Measurements from ENCODE around the gene DARS1.

GRCh38 chr2:135947483-135947882, 37.9 kb downstream of the DARS1 start:
- no peak for TF ChIP-seq CTCF (IDR thresholded peaks at IDR 0.05)
- no peak for TF ChIP-seq POLR2A (IDR thresholded peaks at IDR 0.05)
